HG02759 (cell line): Measurements from ENCODE around the gene GALNT3.
A peak's percentile ranks its signal among the peaks of the same experiment; 100 is the strongest.

Experiments
- ATAC-seq: cut with Tn5 transposase; IDR thresholded peaks from one replicate; pipeline ENCODE4 v1.9.1; 2021; ENCODE audit warnings: mild to moderate bottlenecking, moderate library complexity; ENCODE audit not compliant: unreplicated experiment

GALNT3 gene

GRCh38 chr2:165746501-165746900 is 47.5 kb downstream of the GALNT3 start:
- no peak for ATAC-seq

DNA sequence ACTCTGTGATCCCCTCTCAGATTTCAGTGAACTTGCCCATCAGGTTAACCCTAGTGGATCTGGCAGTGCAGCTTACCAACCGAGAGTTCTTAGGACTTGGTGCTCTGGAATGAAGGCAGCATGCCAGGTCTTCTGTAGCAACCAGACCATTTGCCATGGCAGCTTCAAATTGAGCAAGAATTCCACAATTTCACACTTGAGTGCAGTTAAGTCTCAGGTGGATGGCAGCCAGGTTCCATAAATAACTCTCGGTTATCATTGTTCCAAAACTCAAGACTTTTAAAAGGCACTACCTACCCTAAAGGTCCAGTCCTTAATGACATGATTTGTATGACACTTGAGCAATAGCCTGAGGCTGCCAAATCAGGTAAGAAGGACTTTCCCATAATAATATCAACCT is 48.1 kb downstream of the GALNT3 start:
- ATAC-seq, result no peak

- ATAC-seq, result peak; percentile 97
These were observed 50.6 kb downstream of the GALNT3 start for GRCh38 chr2:165743442-165743841.

DNA sequence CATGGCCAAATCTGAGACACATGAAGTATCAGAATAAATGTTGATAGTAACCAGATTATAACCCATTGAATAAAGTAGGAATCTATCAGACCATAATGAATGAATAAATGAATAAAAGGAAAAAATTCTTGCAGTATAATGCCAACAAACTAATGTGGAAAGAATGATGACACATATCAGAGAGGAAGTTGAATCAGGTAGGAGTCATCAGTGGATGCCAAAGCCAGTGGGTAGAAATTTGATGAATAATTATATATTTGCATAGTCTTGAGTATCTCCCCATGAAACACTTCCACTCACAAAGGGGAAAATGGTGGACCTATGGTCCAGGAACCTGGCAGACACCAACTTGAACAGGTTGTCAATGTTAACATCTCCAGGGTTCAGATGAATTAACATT is 68.6 kb downstream of the GALNT3 start:
- ATAC-seq, result no peak

DNA sequence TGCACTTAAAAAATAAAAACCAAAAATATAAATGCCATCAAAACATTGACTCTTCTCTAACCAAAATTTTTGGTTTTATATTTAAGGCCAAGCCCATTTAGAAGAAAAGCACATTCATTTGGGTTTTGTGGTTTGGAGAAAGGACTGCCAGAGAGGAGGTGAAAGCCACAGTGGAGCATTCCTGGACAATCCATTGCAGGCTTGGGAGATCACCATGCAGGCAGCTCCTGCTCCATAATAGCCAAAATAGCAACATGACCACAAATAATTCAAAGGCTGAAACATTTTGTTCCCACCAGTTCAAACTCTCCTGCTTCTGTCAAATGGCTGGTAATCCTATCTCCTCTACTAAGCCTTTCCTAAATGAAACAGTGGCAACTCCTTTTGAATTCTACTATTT is 73.5 kb downstream of the GALNT3 start:
- no peak for ATAC-seq

DNA sequence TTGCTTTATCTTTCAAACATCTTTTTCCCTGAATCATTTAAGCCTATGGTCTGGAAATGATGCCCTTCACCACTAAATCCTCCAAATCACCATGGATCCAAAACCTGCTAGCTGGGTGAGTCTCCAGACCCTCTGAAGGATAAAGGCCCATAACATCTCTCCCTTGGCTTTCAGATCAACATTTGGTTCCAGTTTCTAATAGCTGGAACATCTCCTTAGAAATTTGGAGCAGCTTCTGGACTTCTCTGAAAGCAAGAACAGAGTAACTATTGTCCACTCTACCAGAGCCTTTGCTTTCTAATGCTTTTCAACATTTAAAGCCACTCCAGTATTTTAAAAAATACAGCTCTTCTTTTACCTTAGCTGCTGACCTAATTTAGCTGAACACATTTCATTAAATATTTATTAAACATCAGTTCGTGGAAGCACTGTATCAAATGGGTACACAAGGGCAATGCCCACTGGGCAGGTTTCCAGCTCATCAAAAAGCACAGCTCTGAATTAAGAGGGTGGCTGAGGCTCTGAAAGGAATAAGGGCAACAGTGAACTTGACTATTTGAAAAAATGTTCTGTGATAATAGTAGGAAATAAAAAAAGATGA is 75.3 kb downstream of the GALNT3 start:
- ATAC-seq, result no peak

- no peak for ATAC-seq
These were observed 78.0 kb downstream of the GALNT3 start for GRCh38 chr2:165716091-165716490.

GRCh38 chr2:165706960-165707487 is 87.0 kb downstream of the GALNT3 start:
- ATAC-seq, result no peak

DNA sequence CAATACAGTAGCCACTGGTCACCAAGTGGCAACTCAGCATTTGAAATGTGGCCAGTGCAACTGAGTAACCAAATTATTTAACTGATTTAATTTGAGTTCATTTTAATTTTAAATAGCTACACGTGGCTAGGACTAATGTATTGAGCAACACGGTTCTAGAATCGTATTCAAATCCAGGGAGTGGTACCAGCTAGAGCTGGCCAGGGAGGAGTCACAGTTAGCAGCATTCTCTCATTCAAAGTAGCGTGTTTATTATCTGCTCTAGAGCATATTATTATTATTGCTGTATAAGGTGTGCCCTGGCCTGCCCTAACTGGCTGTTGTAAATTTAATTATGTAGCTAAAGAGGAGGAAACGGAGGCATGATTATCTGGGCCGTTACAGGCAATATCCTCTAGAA is 92.9 kb downstream of the GALNT3 start:
- no peak for ATAC-seq

- no peak for ATAC-seq
These were observed 93.5 kb downstream of the GALNT3 start for GRCh38 chr2:165700531-165700930.

DNA sequence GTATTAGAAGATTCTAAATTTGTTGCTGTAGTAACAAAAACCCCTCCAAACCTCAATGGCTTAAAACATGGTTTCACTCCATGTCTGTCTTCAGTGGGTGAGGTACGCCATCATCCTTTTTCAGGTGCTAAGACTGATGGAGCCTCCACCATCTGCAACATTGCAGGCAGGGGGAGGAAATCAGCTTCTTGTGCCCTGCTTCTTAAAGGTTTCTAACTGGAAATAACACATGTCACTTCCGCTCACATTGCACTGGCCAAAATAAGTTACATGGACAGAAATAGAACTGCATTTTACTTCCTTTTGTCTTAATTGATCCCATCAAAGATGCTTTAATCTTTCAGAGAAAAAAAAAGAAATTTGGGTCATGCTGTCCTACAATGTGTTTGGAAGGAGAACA is 94.1 kb downstream of the GALNT3 start:
- ATAC-seq, result no peak

GRCh38 chr2:165698444-165698884 is 95.6 kb downstream of the GALNT3 start:
- peak; percentile 85 for ATAC-seq

DNA sequence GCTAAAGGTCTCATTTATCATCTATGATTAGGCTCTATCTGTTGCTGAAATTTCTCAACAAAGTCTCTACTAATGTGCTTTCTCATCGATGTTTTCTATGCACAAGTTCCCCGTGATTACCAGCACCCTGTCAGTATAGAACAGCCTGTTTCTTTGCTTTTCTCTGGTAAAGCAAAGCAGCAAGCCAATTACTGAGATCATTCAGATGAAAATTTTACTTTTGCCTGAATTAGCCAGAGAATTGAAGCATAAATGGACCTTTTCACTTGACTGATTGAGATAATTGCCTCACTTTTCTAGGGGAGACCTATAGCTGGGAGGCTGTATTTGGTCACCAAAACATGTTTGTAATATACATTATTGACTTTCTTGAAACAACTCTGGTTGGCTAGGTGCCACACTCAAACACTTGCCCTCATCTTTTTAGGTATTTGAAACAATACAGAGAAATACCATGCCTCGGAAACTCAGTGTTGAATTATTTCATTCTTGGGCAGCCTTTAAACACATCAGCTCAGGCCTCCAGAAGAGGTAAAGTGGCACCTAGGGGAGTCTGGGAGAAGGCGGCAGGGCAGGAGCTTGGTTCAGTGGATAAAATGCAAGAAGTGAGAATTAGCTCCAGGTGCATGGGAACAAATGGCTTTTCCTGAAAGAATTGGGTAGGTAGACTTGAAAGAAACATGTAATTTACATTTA is 96.2 kb downstream of the GALNT3 start:
- ATAC-seq, result no peak
